PC-9 (cell line): Measurements from ENCODE around the gene NTM. TPM values are rescaled to one million over a fixed set of nuclear protein-coding genes. Genes with fewer than 3 reads are reported as not detected.

Experiments
- BruUV-seq: library from RNA; stranded (reverse); fragments of 400-500 nt; replicated peaks from 2 replicates; lab custom pipeline; 2021; lab: Mats Ljungman, UMichigan
- CTCF ChIA-PET: fragments of 300-600 bp; sonication (Branson Sonifier 250); formaldehyde crosslinking; loops from one replicate; lab custom pipeline; 2022; ENCODE audit warnings: antibody characterized with exemption; lab: Charles Lee
- POLR2A ChIA-PET: fragments of 300-600 bp; sonication (Branson Sonifier 250); formaldehyde crosslinking; loops from one replicate; lab custom pipeline; 2022; ENCODE audit warnings: antibody characterized with exemption; ENCODE audit not compliant: unreplicated experiment; lab: Charles Lee
- DNase-seq, 2 experiments: peaks; one replicate each; pipeline versions ENCODE4 v3.0.0 to v3.0.0-alpha.2; 2015 to 2022; ENCODE audit warnings: mixed read lengths in 1 of 2
- H2AFZ ChIP-seq: fragments of 200-600 bp; sonication (generic); 2 replicates; pipeline ENCODE4 v1.8.1; 2017; ENCODE audit warnings: antibody characterized with exemption
- H3F3A ChIP-seq: fragments of 200-600 bp; sonication (generic); 2 replicates; pipeline ENCODE4 v1.8.1; 2017; ENCODE audit warnings: antibody characterized with exemption, mild to moderate bottlenecking, low read depth; ENCODE audit not compliant: insufficient read depth
- H3K27ac ChIP-seq: fragments of 200-600 bp; sonication (generic); 2 replicates; pipeline ENCODE4 v1.6.1; 2016; ENCODE audit warnings: mixed run types
- H3K27me3 ChIP-seq: fragments of 200-600 bp; sonication (generic); 2 replicates; pipeline ENCODE4 v1.6.1; 2016; ENCODE audit warnings: low read depth, mixed run types; ENCODE audit not compliant: insufficient read depth
- H3K36me3 ChIP-seq: fragments of 200-600 bp; sonication (generic); 2 replicates; pipeline ENCODE4 v1.6.1; 2016; ENCODE audit warnings: low read depth, mixed run types
- H3K4me1 ChIP-seq: fragments of 200-600 bp; sonication (generic); replicated peaks from 2 replicates; pipeline ENCODE4 v1.6.1; 2016; ENCODE audit warnings: mixed run types; ENCODE audit not compliant: insufficient read depth
- H3K4me2 ChIP-seq: fragments of 200-600 bp; sonication (generic); 2 replicates; pipeline ENCODE4 v1.6.1; 2017; ENCODE audit warnings: mixed run types
- H3K4me3 ChIP-seq: fragments of 200-600 bp; sonication (generic); 2 replicates; pipeline ENCODE4 v1.6.1; 2016; ENCODE audit warnings: mixed run types
- H3K79me2 ChIP-seq: fragments of 200-600 bp; sonication (generic); 2 replicates; pipeline ENCODE4 v1.6.1; 2017; ENCODE audit warnings: low read depth, mixed run types
- H3K9me2 ChIP-seq: fragments of 200-600 bp; sonication (generic); 2 replicates; pipeline ENCODE4 v1.8.1; 2017; ENCODE audit warnings: mild to moderate bottlenecking; ENCODE audit not compliant: insufficient read depth
- H3K9me3 ChIP-seq: fragments of 200-600 bp; sonication (generic); 2 replicates; pipeline ENCODE4 v1.8.1; 2016; ENCODE audit warnings: low read depth; ENCODE audit not compliant: insufficient read depth
- H4K20me1 ChIP-seq: fragments of 200-600 bp; sonication (generic); 2 replicates; pipeline ENCODE4 v1.8.1; 2017; ENCODE audit not compliant: insufficient read depth
- CTCF ChIP-seq: fragments of 200-600 bp; sonication (generic); conservative IDR thresholded peaks from 2 replicates; pipeline ENCODE4 v1.6.1; 2017; ENCODE audit warnings: mixed run types, antibody characterized with exemption, mild to moderate bottlenecking, moderate library complexity
- EZH2 ChIP-seq: fragments of 200-600 bp; sonication (generic); IDR thresholded peaks from 2 replicates; pipeline ENCODE4 v1.8.0; 2017; ENCODE audit warnings: antibody characterized with exemption, low read depth
- intact Hi-C: fragments of 100-400 bp; cut with micrococcal nuclease; formaldehyde crosslinking; loops from one replicate; pipeline ENCODE4 v1.10.0; 2022; ENCODE audit not compliant: unreplicated experiment
- total RNA-seq: library from RNA; stranded (reverse); gene quantifications from 2 replicates; pipeline ENCODE4 v1.2.3, GENCODE V29; 2021

Gene NTM
- total RNA-seq, 1 experiment from 2014 or later: not detected

GRCh38 chr11:132256528-132257279 lies 886.3 kb downstream of the NTM start:
- no peaks in the 10 kb centered on the region; the same call in 1 of the 2 replicates for H4K20me1 ChIP-seq
- H3K4me3 ChIP-seq: no peak overlapping the region
- no peaks in the 10 kb centered on the region; the same call in 1 of the 2 replicates for H3K9me2 ChIP-seq
- BruUV-seq: no TSS peak
- no peaks in the 10 kb centered on the region for H3K4me1 ChIP-seq
- no peak for DNase-seq
- no peak overlapping the region for H2AFZ ChIP-seq
- H3K9me3 ChIP-seq: no peaks in the 10 kb centered on the region
- TF ChIP-seq CTCF (no peak), EZH2 (no peak)
- no peak overlapping the region for H3K4me2 ChIP-seq
- CTCF ChIA-PET: no interaction called here
- H3K79me2 ChIP-seq: no peaks in the 10 kb centered on the region
- intact Hi-C loops: no loop called here
- peaks cover 59% of the 10 kb centered on the region for H3K27me3 ChIP-seq
- no peak overlapping the region for H3K27ac ChIP-seq
- no peaks in the 10 kb centered on the region for H3K36me3 ChIP-seq
- POLR2A ChIA-PET: no interaction called here
- H3F3A ChIP-seq: no peaks in the 10 kb centered on the region

- Histone ChIP-seq H3K4me1 (no peaks in the 10 kb centered on the region), H3K4me2 (no peak overlapping the region), H3K9me3 (no peaks in the 10 kb centered on the region), H3F3A (no peaks in the 10 kb centered on the region), H3K27ac (no peak overlapping the region), H3K4me3 (no peak overlapping the region), H3K36me3 (no peaks in the 10 kb centered on the region), H3K9me2 (no peaks in the 10 kb centered on the region; the same call in 1 of the 2 replicates), H3K27me3 (peaks cover 59% of the 10 kb centered on the region), H2AFZ (no peak overlapping the region), H4K20me1 (no peaks in the 10 kb centered on the region; the same call in 1 of the 2 replicates), H3K79me2 (no peaks in the 10 kb centered on the region)
- DNase-seq: no peak
- intact Hi-C loops: no loop called here
- ChIA-PET CTCF (no interaction called here), POLR2A (no interaction called here)
- TF ChIP-seq CTCF: no peak
- no peak for TF ChIP-seq EZH2
- BruUV-seq: no TSS peak
Measured at GRCh38 chr11:132257871-132258270, 887.5 kb downstream of the NTM start.

- Histone ChIP-seq H3K79me2 (no peaks in the 10 kb centered on the region), H3K9me3 (no peaks in the 10 kb centered on the region), H3K27me3 (peaks cover 50% of the 10 kb centered on the region), H4K20me1 (no peaks in the 10 kb centered on the region; the same call in 1 of the 2 replicates), H3K27ac (no peak overlapping the region), H3K9me2 (no peaks in the 10 kb centered on the region; the same call in 1 of the 2 replicates), H3K4me1 (no peaks in the 10 kb centered on the region), H2AFZ (no peak overlapping the region), H3F3A (no peaks in the 10 kb centered on the region), H3K4me2 (no peak overlapping the region), H3K4me3 (no peak overlapping the region), H3K36me3 (no peaks in the 10 kb centered on the region)
- ChIA-PET POLR2A (no interaction called here), CTCF (no interaction called here)
- no peak for DNase-seq
- intact Hi-C loops: no loop called here
- BruUV-seq: no TSS peak
- no peak for TF ChIP-seq EZH2
- no peak for TF ChIP-seq CTCF
Measured at GRCh38 chr11:132258875-132259274, 888.5 kb downstream of the NTM start.
